GM21576 (cell line): ENCODE measurements around the gene MAGI3.
"Not testable (repeated sequence)": the region's sequence is repeated elsewhere in the genome, so short reads cannot be mapped to it uniquely, and the experiment has no call there.

ENCODE experiments used
- ATAC-seq: cut with Tn5 transposase; IDR thresholded peaks from one replicate; pipeline ENCODE4 v1.9.1; 2021; ENCODE audit warnings: mild to moderate bottlenecking, moderate library complexity; ENCODE audit not compliant: unreplicated experiment

Gene MAGI3

DNA sequence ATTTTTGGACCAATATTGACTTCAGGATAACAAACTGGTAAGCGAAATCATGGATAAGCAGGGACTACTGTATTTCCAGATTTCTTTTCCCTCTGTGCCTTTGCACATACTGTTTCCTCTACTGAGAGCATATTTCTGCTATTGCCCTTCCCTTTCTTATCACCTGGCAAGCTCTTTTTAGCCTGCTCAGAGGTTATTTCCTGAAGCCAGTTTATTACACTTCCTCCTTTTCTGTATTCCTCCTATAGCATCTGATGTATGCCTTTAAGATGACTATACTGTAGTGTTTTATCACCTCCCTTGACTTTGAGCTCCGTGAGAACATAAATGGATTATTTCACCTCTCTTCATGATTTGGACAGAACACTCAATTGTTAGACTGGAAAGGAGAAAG, 49.0 kb downstream of the MAGI3 start:
- ATAC-seq = no peak

DNA sequence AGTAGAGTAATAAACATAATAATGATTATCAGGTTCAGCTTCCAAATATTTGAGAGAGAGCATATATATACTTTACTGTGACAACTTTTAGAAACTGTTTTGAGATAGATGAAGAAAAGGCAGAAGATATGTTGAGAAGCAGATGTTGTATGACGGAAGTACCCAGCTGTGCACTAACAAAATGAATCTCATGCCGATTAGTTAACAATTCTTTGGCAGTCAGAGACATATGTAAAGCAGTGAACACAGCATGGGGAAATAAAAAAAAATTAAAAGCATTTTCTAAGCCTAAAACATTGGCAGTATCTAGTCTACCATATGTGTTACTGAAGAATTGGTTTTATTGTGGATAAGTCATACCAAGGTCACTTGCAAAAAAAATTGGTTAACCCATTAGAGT, 51.8 kb downstream of the MAGI3 start:
- ATAC-seq = no peak

DNA sequence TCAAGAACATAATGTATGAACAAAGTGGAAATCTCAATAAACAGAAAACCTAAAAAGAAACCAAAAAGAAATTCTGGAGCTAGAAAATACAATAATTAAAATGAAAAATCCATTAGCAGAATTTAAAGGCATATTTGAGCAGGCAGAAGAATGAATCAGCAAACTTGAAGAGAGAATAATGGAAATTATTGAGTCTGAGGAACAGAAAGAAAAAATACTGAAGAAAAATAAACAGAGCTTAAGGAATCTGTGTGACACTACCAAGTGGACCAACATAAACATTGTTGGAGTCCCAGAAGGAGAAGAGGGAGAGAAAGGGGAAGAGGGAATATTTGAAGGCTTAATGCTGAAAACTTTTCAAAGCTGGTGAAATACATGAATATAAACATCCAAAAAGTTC, 54.5 kb downstream of the MAGI3 start:
- no peak for ATAC-seq

DNA sequence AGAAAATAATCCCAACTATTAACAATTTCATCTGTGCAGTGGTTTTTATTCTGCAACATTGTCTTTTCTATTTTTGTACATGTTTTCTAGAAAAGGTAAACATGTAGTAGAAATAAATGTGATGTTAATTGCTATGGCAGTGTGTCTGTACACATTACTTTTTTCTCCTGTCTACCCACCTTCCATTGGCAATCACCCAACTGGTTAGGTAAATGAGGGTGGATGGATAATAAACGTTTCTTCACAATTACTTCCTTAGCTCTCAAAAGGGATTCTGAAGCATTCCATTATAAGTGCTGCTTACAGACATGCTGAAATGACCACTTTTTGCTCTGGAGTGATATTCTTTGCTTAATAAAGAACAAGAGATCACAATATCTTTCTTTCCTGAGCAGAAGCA, 61.4 kb downstream of the MAGI3 start:
- ATAC-seq = no peak

DNA sequence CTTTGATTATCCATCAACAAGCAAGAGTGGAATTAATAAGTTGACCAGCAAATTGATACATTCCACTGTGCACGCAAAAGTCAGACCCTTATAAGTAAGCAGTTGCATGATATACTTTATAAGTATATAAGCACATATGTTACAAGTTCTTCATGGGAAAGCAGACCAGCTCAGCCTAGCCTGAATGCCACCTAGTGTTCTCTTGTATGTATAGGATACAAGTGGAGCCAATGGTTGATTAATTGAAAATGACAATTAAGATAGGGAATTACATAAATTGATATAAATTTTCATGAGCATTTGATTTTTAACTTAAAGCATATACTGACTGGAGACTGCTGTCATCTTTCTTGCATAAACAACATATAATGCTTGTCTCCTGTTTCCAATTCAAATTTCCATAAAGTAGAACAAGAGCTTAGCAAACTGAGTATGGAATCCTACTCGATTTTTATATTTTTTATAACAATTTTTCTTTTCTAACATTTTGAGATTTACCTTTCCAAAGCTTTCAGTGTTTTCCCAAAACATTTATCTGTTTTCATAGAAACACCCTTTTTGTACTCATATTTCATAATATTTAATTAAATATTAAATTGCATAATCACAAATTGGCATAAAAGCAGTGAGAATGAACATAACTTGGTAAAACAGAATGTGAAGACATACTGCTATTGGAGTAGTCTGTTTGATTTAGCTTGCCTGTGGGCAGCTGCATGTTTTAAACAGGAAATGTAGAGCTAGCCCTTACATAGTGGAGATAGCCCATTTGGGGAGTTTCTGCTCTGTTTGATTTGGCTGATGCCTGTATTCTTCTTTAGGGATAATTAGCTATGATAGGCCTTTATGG, 62.8 kb downstream of the MAGI3 start:
- ATAC-seq = no peak

DNA sequence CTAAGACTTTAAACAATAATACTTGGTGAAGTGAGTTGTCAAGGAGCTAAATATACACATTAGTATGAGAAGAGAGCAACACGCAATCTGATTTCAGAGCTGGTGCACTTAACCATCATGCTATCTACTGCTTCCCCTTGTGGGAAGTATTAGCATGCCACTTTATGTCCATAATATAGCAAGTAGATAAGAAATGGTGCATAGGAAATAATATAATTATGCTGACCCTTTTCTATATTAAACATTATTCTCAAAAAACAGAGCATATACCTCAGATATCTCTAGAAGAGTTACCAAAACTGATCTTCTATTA, 63.4 kb downstream of the MAGI3 start:
- no peak for ATAC-seq

DNA sequence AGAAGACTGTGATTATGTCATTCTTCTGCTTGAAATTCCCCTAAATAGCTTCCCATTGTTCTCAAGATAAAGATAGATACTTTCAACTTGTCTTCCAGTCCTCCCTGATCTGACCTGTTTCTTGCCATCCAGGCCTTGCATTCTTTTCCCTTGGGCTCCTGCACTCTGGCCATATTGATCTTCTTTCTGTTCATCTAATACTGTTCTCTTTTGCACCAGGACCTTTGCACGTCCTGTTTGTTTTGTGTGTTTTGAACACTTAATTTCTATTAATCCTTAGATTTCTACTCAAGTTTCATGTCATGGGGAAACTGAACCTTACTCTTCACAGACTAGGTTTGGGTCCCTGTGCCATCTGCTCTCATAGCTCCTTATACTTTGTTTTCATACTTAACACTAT, 65.1 kb downstream of the MAGI3 start:
- no peak for ATAC-seq

DNA sequence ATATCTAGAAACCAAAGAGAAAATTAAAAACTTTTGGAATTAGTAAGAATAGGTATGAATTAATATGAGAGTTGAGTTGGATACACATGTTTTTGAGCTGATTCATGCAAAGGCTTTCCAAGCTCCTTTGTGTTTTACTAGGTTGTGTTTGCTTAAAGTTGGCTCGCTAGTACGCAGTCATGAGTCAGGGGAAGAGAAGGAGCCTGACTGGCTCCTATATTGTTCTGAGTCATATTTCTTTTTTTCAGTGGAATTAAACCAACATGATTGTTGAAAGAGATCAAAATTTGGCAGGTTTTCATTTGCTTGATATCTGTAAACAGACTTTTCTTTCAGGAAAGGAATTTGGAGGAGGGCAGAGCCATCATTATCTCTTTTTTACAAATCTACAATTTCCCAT, 66.7 kb downstream of the MAGI3 start:
- no peak for ATAC-seq

DNA sequence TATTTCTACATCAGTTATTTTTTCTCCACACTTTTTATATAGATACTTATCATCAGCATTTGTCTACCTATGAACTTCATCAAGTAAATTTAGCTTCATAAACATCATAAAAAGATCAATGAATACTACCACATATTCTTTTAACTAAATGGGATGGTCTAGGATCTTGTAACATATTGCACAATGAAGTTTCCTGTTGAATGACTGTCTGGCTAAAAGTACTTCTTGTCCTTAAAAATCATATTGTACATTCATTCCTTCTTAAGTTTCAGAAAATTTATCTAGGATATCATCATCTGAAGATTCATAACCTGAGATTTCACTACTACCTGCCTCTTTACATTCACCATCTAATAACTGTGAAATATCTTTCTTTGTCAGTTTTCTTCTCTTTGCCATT, 69.0 kb downstream of the MAGI3 start:
- ATAC-seq = no peak

DNA sequence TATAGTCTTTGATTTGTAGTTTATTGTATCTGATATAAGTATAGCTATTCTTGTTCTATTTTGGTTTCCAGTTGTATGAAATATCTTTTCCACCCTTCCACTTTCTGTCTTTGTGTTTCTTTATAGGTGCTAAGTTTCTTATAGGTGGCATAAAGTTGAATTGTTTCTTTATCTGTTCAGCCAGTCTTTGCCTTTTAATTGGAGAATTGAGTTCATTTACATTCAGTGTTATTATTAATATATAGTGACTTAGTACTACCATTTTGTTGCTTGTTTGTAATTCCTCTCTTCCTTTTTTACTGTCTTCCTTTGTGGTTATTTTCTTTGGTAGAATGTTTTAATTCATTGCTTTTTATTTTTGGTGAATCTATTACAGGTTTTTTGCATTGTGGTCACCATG, 77.7 kb downstream of the MAGI3 start:
- ATAC-seq = no peak

DNA sequence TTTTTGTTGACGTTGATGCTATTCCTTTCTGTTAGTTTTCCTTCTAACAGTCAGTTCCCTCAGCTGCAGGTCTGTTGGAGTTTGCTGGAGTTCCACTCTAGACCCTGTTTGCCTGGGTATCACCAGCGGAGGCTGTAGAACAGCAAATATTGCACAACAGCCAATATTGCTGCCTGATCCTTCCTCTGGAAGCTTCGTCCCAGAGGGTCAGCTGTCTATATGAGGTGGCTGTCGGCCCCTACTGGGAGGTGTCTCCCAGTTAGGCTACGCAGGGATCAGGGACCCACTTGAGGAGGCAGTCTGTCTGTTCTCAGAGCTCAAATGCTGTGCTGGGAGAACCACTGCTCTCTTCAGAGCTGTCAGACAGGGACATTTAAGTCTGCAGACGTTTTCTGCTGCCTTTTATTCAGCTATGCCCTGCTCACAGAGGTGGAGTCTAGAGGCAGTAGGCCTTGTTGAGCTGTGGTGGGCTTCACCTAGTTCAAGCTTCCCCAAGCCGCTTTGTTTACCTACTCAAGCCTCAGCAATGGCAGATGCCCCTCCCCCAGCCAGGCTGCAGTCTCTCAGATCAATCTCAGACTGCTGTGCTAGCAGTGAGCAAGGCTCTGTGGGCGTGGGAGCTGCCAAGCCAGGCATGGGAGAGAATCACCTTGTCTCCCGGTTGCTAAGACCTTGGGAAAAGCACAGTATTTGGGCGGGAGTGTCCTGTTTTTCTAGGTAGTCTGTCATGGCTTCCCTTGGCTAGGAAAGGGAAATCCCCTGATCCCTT, 88.3 kb downstream of the MAGI3 start:
- ATAC-seq = not testable (repeated sequence)

DNA sequence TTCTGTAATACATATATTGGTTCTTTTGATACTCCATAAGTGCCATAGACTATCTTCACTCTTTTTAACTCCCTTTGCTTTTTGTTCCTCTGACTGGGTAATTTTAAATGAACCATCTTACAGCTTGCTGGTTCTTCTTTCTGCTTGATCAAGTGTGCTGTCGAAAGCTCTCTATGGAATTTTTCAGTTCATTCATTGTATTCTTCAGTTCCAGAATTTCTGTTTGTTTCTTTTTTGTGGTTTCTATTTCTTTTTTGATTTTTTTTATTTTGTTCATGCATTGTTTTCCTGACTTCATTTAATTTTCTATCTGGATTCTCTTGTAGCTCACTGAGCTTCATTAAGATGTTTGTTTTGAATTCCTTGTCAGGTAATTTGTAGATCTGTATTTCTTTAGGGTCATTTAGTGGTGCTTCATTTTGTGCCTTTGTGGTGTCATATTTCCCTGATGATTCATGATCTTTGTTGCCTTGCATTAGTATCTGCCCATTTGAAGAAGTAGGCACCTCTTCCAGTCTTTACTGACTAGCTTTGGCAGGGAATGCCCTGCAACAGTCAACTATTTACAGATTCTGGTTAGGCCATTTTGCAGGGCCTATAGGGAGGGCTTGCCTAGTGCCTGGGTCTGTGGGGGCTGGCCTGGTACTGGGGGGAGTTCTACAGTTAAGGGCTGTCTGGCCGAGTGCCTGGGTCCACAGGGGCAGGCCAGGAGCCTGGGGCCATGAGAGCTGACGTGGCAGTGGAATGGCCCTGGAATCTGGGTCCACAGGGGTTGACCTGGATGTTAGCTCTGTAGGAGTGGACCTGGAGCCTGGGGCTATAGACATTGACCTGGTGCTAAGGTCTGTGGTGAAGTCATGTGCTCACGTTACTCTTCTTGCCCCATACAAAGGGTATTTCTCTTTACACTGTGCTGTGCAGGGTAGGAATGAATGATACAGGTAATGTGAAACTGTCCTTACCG, 89.7 kb downstream of the MAGI3 start:
- no peak for ATAC-seq

DNA sequence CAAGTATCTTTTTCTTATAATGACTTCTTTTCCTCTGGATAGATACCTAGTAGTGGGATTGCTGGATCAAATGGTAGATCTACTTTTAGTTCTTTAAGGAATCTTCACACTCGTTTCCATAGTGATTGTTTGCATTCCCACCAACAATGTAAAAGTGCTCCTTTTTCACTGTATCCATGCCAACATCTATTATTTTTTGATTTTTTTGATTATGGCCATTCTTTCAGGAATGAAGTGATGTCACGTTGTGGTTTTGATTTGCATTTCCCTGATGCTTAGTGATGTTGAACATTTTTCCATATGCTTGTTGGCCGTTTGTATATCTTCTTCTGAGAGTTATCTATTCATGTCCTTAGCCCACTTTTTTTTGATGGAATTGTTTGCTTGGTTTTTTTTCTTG, 94.8 kb downstream of the MAGI3 start:
- ATAC-seq = not testable (repeated sequence)

DNA sequence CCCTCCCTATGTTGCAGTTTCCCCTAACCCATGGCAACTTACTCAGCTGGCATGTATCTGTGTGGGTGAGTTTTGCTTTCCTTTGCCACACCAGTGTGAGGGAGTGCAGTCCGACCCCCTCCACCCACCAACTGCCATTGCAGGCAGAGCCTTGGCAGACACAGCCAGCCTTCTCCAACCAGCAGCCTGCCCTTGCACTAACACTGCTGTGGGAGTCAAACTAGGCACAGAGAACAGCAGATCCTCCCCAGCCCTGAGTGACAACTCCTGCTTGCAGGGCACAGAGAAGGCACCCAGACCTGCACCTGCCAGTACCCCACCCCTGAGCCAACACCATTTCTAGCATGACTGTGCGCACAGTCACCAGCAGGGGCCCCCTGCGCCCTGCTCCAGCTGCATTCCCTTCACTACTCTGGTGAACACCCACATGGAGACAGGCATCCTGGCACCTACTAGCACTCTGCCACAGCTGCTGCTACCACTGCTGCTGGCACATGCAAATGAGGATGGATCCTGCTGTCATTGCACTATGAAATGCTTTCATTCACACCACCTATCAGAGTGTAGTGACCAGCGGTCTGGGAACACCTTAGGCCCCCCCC, 98.4 kb downstream of the MAGI3 start:
- ATAC-seq = no peak

DNA sequence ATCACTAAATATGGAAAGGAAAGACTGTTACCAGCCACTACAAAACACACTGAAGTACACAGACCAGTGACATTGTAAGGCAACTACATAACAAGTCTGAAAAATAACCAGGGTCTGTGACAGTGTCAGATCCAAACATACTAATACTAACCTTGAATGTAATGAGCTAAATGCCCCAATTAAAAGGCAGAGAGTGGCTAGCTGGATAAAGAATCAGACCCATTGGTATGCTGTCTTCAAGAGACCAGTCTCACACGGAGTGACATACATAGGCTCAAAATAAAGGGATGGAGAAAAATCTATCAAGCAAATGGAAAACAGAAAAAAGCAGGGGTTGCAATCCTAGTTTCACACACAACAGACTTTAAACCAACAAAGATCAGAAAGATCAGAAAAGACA, 100.1 kb downstream of the MAGI3 start:
- ATAC-seq = no peak

DNA sequence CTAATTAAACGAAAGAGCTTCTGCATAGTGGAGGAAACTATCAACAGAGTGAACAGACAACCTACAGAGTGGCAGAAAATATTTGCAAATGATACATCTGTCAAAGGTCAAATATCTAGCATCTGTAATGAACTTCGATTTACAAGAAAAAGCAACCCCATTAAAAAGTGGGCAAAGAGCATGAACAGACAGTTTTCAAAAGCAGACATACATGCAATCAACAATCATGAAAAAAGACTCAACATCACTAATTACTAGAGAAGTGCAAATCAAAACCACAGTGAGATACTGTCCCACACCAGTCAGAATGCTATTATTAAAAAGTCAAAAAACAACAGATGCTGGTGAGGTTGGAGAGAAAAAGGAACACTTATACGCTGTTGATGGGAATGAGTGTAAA, 103.2 kb downstream of the MAGI3 start:
- no peak for ATAC-seq

DNA sequence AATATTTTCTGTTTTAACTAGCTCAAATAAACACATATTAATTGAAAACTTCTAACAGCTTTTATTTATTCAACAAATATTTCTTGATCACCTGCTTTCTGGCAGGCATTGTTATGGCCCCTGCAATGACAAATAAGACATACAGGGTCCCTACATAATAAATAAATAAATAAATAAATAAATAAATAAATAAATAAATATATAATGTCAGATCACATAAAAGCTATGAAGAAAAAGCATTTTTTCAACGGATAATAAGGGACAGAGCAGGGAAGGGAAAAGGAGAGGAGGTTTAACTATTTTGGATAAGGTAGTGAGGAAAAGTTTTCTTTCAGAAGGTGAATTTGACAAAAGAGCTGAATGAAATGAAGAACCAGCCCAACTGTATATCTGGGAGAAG, 115.0 kb downstream of the MAGI3 start:
- ATAC-seq = no peak

DNA sequence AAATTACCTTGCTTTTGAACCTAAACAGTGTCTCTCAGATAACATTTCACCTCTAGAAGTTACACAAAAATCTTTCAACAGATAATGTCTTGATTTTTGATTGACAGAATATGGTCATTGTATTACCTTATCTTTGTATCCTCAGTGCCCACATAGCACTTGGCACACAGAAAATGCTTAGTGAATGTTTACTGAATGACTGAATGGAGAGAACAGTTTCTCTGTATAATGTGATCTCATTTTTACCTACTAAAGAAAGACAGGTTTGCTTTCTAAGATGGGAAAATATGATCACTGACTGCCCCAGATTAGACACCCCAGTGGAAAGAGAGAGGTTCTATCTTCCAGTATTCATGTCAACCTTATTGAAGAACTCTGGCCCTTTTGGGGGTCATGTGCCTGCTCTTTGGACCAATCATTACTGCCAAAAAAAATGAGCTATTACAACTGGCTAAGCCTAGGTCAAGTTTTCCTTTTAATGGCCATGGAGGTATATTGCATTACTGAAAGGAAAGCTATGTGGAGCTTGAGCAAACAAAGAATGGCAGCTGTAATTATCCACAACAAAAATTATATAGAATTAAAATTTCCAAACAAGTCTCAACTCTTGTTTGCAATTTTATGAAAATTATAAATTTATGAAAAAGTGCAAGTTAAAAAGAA, 117.4 kb downstream of the MAGI3 start:
- no peak for ATAC-seq

DNA sequence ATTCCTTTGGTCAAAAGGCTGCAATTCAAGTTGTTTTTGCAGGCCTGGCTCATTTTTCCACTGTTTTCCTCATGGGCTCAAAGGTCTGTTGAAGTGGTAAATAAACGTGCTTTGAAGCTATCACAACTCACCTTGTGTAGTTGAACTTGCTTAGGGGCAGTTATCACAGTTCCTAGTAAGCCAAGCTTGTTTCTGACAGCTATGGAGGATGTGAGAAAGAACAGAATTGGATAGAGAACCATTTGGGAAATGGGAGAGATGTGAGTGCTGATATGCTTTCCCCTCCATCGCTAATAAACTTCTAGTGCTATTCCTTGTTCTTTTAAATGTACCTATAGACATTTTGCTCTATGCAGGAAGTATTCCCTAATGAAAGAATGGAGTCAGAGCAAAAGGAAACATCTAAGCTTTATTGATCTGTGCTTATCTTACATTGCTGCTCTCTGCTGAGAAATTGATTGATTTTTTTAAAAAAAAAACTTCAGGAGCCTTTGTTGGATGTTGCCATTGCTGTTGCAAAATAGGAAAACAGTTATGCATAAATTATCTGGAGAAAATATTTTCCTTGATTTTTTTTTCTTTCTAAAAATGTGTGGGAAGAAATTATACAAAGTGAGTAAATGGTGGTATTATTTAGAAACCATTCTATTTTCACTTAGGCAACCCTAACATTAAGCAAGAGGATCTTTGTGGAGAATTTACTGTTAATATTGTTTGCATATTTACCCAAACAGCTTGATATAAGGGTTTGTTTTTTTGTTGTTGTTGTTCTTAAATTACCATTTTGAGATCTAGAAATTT, 118.2 kb downstream of the MAGI3 start:
- no peak for ATAC-seq

DNA sequence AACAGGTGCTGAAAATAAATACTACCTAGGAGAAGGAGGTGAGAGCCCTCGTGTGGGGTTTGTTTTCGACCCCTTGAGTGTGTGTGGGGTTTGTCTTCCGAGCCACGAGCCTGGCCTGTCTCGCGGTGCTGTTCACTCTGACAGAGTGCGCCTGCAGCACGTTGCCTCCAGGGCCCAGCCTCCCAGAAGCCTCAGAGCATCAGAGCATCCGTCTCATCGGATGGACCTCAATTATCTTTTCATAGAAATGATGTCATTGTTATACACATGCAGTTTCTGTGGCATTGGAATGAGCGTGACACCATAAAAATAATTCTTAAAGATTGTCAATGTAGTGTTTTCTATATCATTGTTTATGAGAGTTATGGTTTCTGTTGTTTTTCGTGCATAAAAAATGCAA, 119.5 kb downstream of the MAGI3 start:
- ATAC-seq = not testable (repeated sequence)
